NCI-H2107 treated with DMSO at 0.1 percent for 48 hours (cell line): ENCODE results near the gene CDH13.

Experiments used
- DNase-seq: peaks from one replicate; lab custom pipeline; 2025; ENCODE audit not compliant: unreplicated experiment; lab: John Stamatoyannopoulos, UW

Gene CDH13

GRCh38 chr16:83538707-83539106 is 911.9 kb downstream of the CDH13 start:
- DNase-seq, result no peak

- no peak for DNase-seq
These were observed 913.1 kb downstream of the CDH13 start for GRCh38 chr16:83539736-83540490.

- DNase-seq, result no peak
These were observed 914.5 kb downstream of the CDH13 start for GRCh38 chr16:83541231-83541630.

- DNase-seq, result no peak
These were observed 915.7 kb downstream of the CDH13 start for GRCh38 chr16:83542491-83542890.

GRCh38 chr16:83549316-83550182 is 922.8 kb downstream of the CDH13 start:
- DNase-seq, result no peak

GRCh38 chr16:83550183-83550569 is 923.4 kb downstream of the CDH13 start:
- DNase-seq, result no peak

GRCh38 chr16:83552228-83552627 is 925.5 kb downstream of the CDH13 start:
- DNase-seq, result no peak

GRCh38 chr16:83552930-83553329 is 926.2 kb downstream of the CDH13 start:
- DNase-seq, result no peak

- no peak for DNase-seq
These were observed 927.3 kb downstream of the CDH13 start for GRCh38 chr16:83554096-83554495.

GRCh38 chr16:83554540-83554939 is 927.8 kb downstream of the CDH13 start:
- DNase-seq, result no peak

GRCh38 chr16:83561876-83562275 is 935.1 kb downstream of the CDH13 start:
- no peak for DNase-seq

GRCh38 chr16:83568345-83568744 is 941.6 kb downstream of the CDH13 start:
- DNase-seq, result no peak

GRCh38 chr16:83574388-83574787 is 947.6 kb downstream of the CDH13 start:
- no peak for DNase-seq

- no peak for DNase-seq
These were observed 950.4 kb downstream of the CDH13 start for GRCh38 chr16:83577078-83577745.

GRCh38 chr16:83578171-83578570 is 951.4 kb downstream of the CDH13 start:
- DNase-seq, result no peak

- DNase-seq, result no peak
These were observed 952.3 kb downstream of the CDH13 start for GRCh38 chr16:83579027-83579426.

GRCh38 chr16:83579436-83579835 is 952.7 kb downstream of the CDH13 start:
- no peak for DNase-seq

- no peak for DNase-seq
These were observed 954.3 kb downstream of the CDH13 start for GRCh38 chr16:83581082-83581481.

- no peak for DNase-seq
These were observed 955.4 kb downstream of the CDH13 start for GRCh38 chr16:83581994-83582747.

- no peak for DNase-seq
These were observed 959.3 kb downstream of the CDH13 start for GRCh38 chr16:83586036-83586435.
